PC-9 (cell line): ENCODE data around the gene ZBED4. TPM values are rescaled to one million over a fixed set of nuclear protein-coding genes. Genes with fewer than 3 reads are reported as not detected.

ENCODE experiments used
- BruUV-seq: library from RNA; stranded (reverse); fragments of 400-500 nt; replicated peaks from 2 replicates; lab custom pipeline; 2021; lab: Mats Ljungman, UMichigan
- CTCF ChIA-PET: fragments of 300-600 bp; sonication (Branson Sonifier 250); formaldehyde crosslinking; loops from one replicate; lab custom pipeline; 2022; ENCODE audit warnings: antibody characterized with exemption; lab: Charles Lee
- POLR2A ChIA-PET: fragments of 300-600 bp; sonication (Branson Sonifier 250); formaldehyde crosslinking; loops from one replicate; lab custom pipeline; 2022; ENCODE audit warnings: antibody characterized with exemption; ENCODE audit not compliant: unreplicated experiment; lab: Charles Lee
- DNase-seq, 2 experiments: peaks; one replicate each; pipeline versions ENCODE4 v3.0.0 to v3.0.0-alpha.2; 2015 to 2022; ENCODE audit warnings: mixed read lengths in 1 of 2
- H2AFZ ChIP-seq: fragments of 200-600 bp; sonication (generic); 2 replicates; pipeline ENCODE4 v1.8.1; 2017; ENCODE audit warnings: antibody characterized with exemption
- H3F3A ChIP-seq: fragments of 200-600 bp; sonication (generic); 2 replicates; pipeline ENCODE4 v1.8.1; 2017; ENCODE audit warnings: antibody characterized with exemption, mild to moderate bottlenecking, low read depth; ENCODE audit not compliant: insufficient read depth
- H3K27ac ChIP-seq: fragments of 200-600 bp; sonication (generic); 2 replicates; pipeline ENCODE4 v1.6.1; 2016; ENCODE audit warnings: mixed run types
- H3K27me3 ChIP-seq: fragments of 200-600 bp; sonication (generic); 2 replicates; pipeline ENCODE4 v1.6.1; 2016; ENCODE audit warnings: low read depth, mixed run types; ENCODE audit not compliant: insufficient read depth
- H3K36me3 ChIP-seq: fragments of 200-600 bp; sonication (generic); 2 replicates; pipeline ENCODE4 v1.6.1; 2016; ENCODE audit warnings: low read depth, mixed run types
- H3K4me1 ChIP-seq: fragments of 200-600 bp; sonication (generic); replicated peaks from 2 replicates; pipeline ENCODE4 v1.6.1; 2016; ENCODE audit warnings: mixed run types; ENCODE audit not compliant: insufficient read depth
- H3K4me2 ChIP-seq: fragments of 200-600 bp; sonication (generic); 2 replicates; pipeline ENCODE4 v1.6.1; 2017; ENCODE audit warnings: mixed run types
- H3K4me3 ChIP-seq: fragments of 200-600 bp; sonication (generic); 2 replicates; pipeline ENCODE4 v1.6.1; 2016; ENCODE audit warnings: mixed run types
- H3K79me2 ChIP-seq: fragments of 200-600 bp; sonication (generic); 2 replicates; pipeline ENCODE4 v1.6.1; 2017; ENCODE audit warnings: low read depth, mixed run types
- H3K9me2 ChIP-seq: fragments of 200-600 bp; sonication (generic); 2 replicates; pipeline ENCODE4 v1.8.1; 2017; ENCODE audit warnings: mild to moderate bottlenecking; ENCODE audit not compliant: insufficient read depth
- H3K9me3 ChIP-seq: fragments of 200-600 bp; sonication (generic); 2 replicates; pipeline ENCODE4 v1.8.1; 2016; ENCODE audit warnings: low read depth; ENCODE audit not compliant: insufficient read depth
- H4K20me1 ChIP-seq: fragments of 200-600 bp; sonication (generic); 2 replicates; pipeline ENCODE4 v1.8.1; 2017; ENCODE audit not compliant: insufficient read depth
- EZH2 ChIP-seq: fragments of 200-600 bp; sonication (generic); IDR thresholded peaks from 2 replicates; pipeline ENCODE4 v1.8.0; 2017; ENCODE audit warnings: antibody characterized with exemption, low read depth
- intact Hi-C: fragments of 100-400 bp; cut with micrococcal nuclease; formaldehyde crosslinking; loops from one replicate; pipeline ENCODE4 v1.10.0; 2022; ENCODE audit not compliant: unreplicated experiment
- total RNA-seq: library from RNA; stranded (reverse); gene quantifications from 2 replicates; pipeline ENCODE4 v1.2.3, GENCODE V29; 2021
- TF ChIP-seq, protein P1 (sequence below): fragments of 200-600 bp; sonication (generic); conservative IDR thresholded peaks from 2 replicates; pipeline ENCODE4 v1.6.1; 2017; ENCODE audit warnings: mixed run types, antibody characterized with exemption, mild to moderate bottlenecking, moderate library complexity

Gene ZBED4
- total RNA-seq, 1 experiment from 2014 or later = 21.4 TPM

DNA sequence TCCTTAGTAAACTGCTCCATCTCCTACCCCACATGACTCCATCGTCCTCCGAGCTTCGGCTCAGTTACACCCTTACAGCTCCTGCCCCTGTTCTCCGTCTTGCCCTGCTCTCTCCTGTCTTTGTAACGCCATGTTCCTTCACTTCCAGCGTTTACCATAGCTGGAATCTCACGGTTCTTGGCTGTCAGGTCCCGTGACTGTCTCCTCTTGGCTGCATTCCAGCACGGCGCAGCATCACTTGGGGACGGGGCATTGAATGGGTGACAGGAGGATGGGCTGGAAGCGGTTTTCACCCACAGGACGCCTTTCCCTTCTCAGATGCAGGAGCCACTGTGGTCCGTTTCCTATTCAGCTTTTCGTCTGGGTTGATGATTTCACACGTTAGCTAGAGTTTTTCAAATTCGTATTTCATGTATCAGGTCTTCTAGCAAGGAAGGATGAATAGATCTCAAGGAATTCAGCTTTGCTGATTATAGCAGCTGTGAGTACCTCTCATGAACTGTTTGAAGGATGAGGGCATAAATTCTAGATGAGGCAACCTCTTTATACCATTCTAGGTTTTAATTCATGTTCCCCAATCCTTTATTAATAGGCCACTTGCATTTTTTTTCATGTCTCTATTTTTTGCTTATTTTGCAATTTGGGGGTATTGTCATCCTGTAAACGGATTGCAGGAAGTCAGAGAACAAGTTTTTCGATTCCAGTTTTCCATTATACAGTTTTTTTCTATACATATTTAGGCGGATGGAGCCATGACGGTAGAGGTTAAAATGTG lies 29.1 kb downstream of the ZBED4 start:
- CTCF ChIA-PET = no interaction called here
- Histone ChIP-seq H3K36me3 (peaks cover 17% of the 10 kb centered on the region), H3K9me2 (no peaks in the 10 kb centered on the region), H3K4me1 (no peaks in the 10 kb centered on the region), H3F3A (no peaks in the 10 kb centered on the region), H3K79me2 (peaks cover 30% of the 10 kb centered on the region), H3K27me3 (no peaks in the 10 kb centered on the region), H3K9me3 (no peaks in the 10 kb centered on the region), H3K27ac (no peak overlapping the region), H3K4me2 (no peak overlapping the region), H2AFZ (no peak overlapping the region), H3K4me3 (no peak overlapping the region), H4K20me1 (peaks cover 39% of the 10 kb centered on the region)
- intact Hi-C loops = no loop called here
- BruUV-seq = no TSS peak
- no peak for DNase-seq
- POLR2A ChIA-PET = no interaction called here
- TF ChIP-seq EZH2 = no peak
- TF ChIP-seq, protein P1, sequence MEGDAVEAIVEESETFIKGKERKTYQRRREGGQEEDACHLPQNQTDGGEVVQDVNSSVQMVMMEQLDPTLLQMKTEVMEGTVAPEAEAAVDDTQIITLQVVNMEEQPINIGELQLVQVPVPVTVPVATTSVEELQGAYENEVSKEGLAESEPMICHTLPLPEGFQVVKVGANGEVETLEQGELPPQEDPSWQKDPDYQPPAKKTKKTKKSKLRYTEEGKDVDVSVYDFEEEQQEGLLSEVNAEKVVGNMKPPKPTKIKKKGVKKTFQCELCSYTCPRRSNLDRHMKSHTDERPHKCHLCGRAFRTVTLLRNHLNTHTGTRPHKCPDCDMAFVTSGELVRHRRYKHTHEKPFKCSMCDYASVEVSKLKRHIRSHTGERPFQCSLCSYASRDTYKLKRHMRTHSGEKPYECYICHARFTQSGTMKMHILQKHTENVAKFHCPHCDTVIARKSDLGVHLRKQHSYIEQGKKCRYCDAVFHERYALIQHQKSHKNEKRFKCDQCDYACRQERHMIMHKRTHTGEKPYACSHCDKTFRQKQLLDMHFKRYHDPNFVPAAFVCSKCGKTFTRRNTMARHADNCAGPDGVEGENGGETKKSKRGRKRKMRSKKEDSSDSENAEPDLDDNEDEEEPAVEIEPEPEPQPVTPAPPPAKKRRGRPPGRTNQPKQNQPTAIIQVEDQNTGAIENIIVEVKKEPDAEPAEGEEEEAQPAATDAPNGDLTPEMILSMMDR = no peak

DNA sequence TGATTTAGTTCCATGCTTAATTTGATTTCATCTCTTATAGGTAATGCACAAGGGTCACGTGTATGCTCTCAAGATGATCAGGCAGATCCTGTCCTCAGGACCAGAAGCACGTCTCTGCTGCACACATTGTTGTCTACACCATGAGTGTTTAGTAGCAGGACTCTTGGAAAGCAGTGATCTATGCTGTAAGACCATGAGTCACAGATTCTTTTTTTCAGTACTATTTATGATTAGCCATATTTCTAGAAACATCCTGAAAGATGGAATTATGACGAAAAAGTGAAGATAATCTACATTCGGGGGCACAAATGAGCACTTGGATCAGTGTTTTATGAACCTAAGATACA lies 29.6 kb downstream of the ZBED4 start:
- H3K36me3 ChIP-seq = peaks cover 20% of the 10 kb centered on the region
- TF ChIP-seq EZH2 = no peak
- TF ChIP-seq, protein P1 = no peak
- no peaks in the 10 kb centered on the region for H3K9me2 ChIP-seq
- H3F3A ChIP-seq = no peaks in the 10 kb centered on the region
- H3K4me2 ChIP-seq = no peak overlapping the region
- ChIA-PET POLR2A (no interaction called here), CTCF (no interaction called here)
- peaks cover 25% of the 10 kb centered on the region for H3K79me2 ChIP-seq
- intact Hi-C loops = no loop called here
- H3K9me3 ChIP-seq = no peaks in the 10 kb centered on the region
- H3K4me3 ChIP-seq = no peak overlapping the region
- DNase-seq = no peak
- no peaks in the 10 kb centered on the region for H3K27me3 ChIP-seq
- no peak overlapping the region for H3K27ac ChIP-seq
- no TSS peak for BruUV-seq
- H2AFZ ChIP-seq = no peak overlapping the region
- H4K20me1 ChIP-seq = peaks cover 38% of the 10 kb centered on the region
- no peaks in the 10 kb centered on the region for H3K4me1 ChIP-seq

DNA sequence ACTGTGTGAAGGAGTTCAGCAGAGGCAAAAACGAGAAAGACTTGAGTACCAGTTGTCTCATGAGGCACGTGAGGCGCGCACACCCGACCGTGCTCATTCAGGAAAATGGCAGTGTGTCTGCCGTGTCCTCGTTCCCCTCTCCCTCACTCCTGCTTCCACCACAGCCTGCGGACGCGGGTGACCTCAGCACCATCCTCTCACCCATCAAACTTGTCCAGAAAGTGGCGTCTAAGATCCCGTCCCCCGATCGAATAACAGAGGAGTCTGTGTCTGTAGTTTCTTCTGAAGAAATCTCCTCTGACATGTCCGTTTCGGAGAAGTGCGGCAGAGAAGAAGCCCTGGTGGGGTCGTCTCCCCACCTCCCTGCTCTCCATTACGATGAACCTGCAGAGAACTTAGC lies 30.4 kb downstream of the ZBED4 start:
- intact Hi-C loops = no loop called here
- ChIA-PET CTCF (no interaction called here), POLR2A (no interaction called here)
- BruUV-seq = no TSS peak
- peaks cover 42% of the 10 kb centered on the region for H4K20me1 ChIP-seq
- no peak overlapping the region for H3K4me3 ChIP-seq
- H3K27me3 ChIP-seq = no peaks in the 10 kb centered on the region
- H3K36me3 ChIP-seq = peaks cover 20% of the 10 kb centered on the region
- DNase-seq = no peak
- H2AFZ ChIP-seq = no peak overlapping the region
- TF ChIP-seq EZH2 = no peak
- TF ChIP-seq, protein P1 = no peak
- no peak overlapping the region for H3K27ac ChIP-seq
- H3K4me1 ChIP-seq = no peaks in the 10 kb centered on the region
- no peak overlapping the region for H3K4me2 ChIP-seq
- H3K79me2 ChIP-seq = peaks cover 25% of the 10 kb centered on the region
- H3K9me3 ChIP-seq = no peaks in the 10 kb centered on the region
- H3K9me2 ChIP-seq = no peaks in the 10 kb centered on the region
- H3F3A ChIP-seq = no peaks in the 10 kb centered on the region
